Sigmoid colon (tissue), 7 donors: ENCODE results near the gene KLHL35. TPM values are rescaled to one million over a fixed set of nuclear protein-coding genes. Genes with fewer than 3 reads are reported as not detected.

Source experiments
- DNase-seq: peaks from one replicate; pipeline ENCODE4 v3.0.0-alpha.2; 2019
- H3K27ac ChIP-seq, 4 donors: fragments of 200-600 bp; sonication (generic); one replicate each; pipeline ENCODE4 v1.5.1; 2016 to 2019; ENCODE audit warnings: mild to moderate bottlenecking in 1 of 4
- H3K27me3 ChIP-seq, 3 donors: fragments of 200-600 bp; sonication (generic); one replicate each; pipeline ENCODE4 v1.5.1; 2019; ENCODE audit warnings: mild to moderate bottlenecking in 1 of 3
- H3K36me3 ChIP-seq, 4 donors: fragments of 200-600 bp; sonication (generic); one replicate each; pipeline ENCODE4 v1.5.1; 2016 to 2019
- H3K4me1 ChIP-seq, 4 donors: fragments of 200-600 bp; sonication (generic); one replicate each; pipeline ENCODE4 v1.5.1; 2017 to 2019
- H3K4me3 ChIP-seq, 4 donors: fragments of 200-600 bp; sonication (generic); one replicate each; pipeline ENCODE4 v1.5.1; 2017 to 2019; ENCODE audit warnings: mild to moderate bottlenecking in 2 of 4, moderate library complexity in 1 of 4
- H3K9me3 ChIP-seq, 4 donors: fragments of 200-600 bp in 3 of 4; sonication (generic) in 3 of 4; one replicate each; pipeline versions ENCODE4 v1.5.1 to v1.6.1; 2013 to 2019
- EP300 ChIP-seq, 4 donors: sonication (generic); formaldehyde crosslinking; IDR thresholded peaks; one replicate each; pipeline ENCODE4 v1.6.1; 2017; ENCODE audit warnings: antibody characterized with exemption in 4 of 4
- POLR2A ChIP-seq, 2 donors: fragments of 450-650 bp; IDR thresholded peaks; one replicate each; pipeline ENCODE4 v1.6.1; 2016; ENCODE audit warnings: antibody characterized with exemption in 2 of 2, mild to moderate bottlenecking in 2 of 2, moderate library complexity in 2 of 2
- POLR2AphosphoS5 ChIP-seq, 4 donors: sonication (generic); formaldehyde crosslinking; IDR thresholded peaks; one replicate each; pipeline ENCODE4 v1.6.1; 2017; ENCODE audit warnings: antibody characterized with exemption in 4 of 4
- WGBS, 2 donors: extraction: QIAGEN DNeasy Blood & Tissue Kit; methylation state at CpG; one replicate each; pipeline ENCODE4 v1.1.7; 2013; 5-methylcytosine and 5-hydroxymethylcytosine counted together
- intact Hi-C: fragments of 100-400 bp; cut with DNase I; formaldehyde crosslinking; loops from one replicate; pipeline ENCODE4 v1.15.1; 2023
- polyA plus RNA-seq, 3 donors: library from polyadenylated mRNA; stranded (reverse); fragments of 200-250 nt; gene quantifications; one replicate each; pipeline ENCODE4 v1.2.3, GENCODE V29; 2013
- total RNA-seq, 4 donors: library from RNA; depleted of rRNA; stranded (reverse); fragments of >200 nt; gene quantifications; one replicate each; pipeline ENCODE4 v1.1.0, GENCODE V29; 2016
- TF ChIP-seq, protein P1 (sequence below), 4 experiments: fragments of 450-650 bp in 3 of 4; fragments of 200-600 bp in 1 of 4; IDR thresholded peaks; one replicate each; pipeline ENCODE4 v1.5.1; 2016 to 2019; ENCODE audit warnings: antibody characterized with exemption in 4 of 4, mild to moderate bottlenecking in 3 of 4, moderate library complexity in 2 of 4
- donor health status: healthy with polysubstance abuse.
- donor health status: Bipolar disorder and iron deficiency.
- donor health status: healthy.

The KLHL35 gene
- total and polyA plus RNA-seq, 7 donors = 0.41 to 1.1 (median 0.81) TPM; not detected in 4

DNA sequence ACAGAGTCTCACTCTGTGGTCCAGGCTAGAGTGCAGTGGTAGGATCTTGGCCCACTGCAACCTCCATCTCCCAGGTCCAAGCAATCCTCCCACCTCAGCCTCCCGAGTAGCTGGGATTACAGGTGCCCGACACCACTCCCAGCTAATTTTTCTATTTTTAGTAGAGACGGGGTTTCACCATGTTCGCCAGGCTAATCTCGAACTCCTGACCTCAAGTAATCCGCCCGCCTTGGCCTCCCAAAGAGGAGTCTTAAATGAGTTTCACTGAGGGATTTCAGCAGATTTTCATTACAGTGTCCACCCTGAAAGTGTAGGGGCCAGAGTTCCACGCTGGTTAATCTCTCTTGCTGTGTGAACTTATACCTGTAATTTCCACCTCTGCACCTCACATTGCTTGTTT, 34.1 kb downstream of the KLHL35 start:
- Histone ChIP-seq H3K27me3 (no peaks in the 10 kb centered on the region), H3K4me3 (no peak overlapping the region), H3K4me1 (peaks cover 0 to 31% (median 23%) of the 10 kb centered on the region in 4 donors), H3K36me3 (peaks cover 0 to 32% (median 22%) of the 10 kb centered on the region in 4 donors), H3K27ac (peak overlapping the region; percentile 86 to 91 (median 90)), H3K9me3 (no peaks in the 10 kb centered on the region)
- intact Hi-C loops = no loop called here
- 69 to 84% methylated on average over 8 of the region's 8 CpGs for WGBS, 2 donors
- TF ChIP-seq POLR2A (IDR thresholded peaks at IDR 0.05) (no peak), POLR2AphosphoS5 (IDR thresholded peaks at IDR 0.05) (no peak), EP300 (IDR thresholded peaks at IDR 0.05) (no peak)
- TF ChIP-seq, protein P1, sequence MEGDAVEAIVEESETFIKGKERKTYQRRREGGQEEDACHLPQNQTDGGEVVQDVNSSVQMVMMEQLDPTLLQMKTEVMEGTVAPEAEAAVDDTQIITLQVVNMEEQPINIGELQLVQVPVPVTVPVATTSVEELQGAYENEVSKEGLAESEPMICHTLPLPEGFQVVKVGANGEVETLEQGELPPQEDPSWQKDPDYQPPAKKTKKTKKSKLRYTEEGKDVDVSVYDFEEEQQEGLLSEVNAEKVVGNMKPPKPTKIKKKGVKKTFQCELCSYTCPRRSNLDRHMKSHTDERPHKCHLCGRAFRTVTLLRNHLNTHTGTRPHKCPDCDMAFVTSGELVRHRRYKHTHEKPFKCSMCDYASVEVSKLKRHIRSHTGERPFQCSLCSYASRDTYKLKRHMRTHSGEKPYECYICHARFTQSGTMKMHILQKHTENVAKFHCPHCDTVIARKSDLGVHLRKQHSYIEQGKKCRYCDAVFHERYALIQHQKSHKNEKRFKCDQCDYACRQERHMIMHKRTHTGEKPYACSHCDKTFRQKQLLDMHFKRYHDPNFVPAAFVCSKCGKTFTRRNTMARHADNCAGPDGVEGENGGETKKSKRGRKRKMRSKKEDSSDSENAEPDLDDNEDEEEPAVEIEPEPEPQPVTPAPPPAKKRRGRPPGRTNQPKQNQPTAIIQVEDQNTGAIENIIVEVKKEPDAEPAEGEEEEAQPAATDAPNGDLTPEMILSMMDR (IDR thresholded peaks at IDR 0.05) = no peak
- no peak for DNase-seq

DNA sequence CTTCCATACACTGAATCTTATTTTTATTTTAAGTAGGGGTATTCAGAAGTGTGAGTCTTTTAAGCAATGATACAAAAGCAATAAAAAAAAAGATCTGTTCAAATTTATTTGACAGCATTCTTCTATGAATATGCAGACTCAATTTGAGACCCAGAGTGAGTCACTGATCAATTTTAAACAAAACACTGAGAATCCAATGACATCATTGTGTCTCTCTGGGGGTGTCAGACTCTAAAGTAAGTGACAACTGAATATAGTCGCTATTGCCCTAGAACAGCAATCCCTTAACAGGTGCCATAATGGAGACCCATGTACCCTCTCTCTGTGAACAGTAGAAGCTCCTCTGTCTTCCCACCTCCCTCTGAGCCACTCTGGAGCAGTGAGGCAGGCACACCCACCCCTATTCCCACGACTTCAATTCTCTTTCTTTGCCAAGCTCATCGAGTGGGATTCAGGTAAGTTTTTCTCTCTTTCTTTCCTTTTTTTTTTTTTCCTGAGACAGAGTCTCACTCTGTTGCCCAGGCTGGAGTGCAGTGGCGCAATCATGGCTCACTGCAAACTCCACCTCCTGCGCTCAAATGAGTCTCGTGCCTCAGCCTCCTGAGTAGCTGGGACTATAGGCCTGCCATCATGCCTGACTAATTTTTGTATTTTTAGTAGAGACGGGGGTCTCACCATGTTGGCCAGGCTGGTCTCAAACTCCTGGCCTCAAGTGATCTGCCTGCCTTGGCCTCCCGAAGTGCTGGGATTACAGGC, 38.7 kb downstream of the KLHL35 start:
- Histone ChIP-seq H3K9me3 (no peaks in the 10 kb centered on the region), H3K27me3 (no peaks in the 10 kb centered on the region), H3K4me1 (no peaks in the 10 kb centered on the region), H3K4me3 (no peak overlapping the region), H3K27ac (no peak overlapping the region), H3K36me3 (no peaks in the 10 kb centered on the region)
- TF ChIP-seq POLR2AphosphoS5 (IDR thresholded peaks at IDR 0.05) = no peak
- TF ChIP-seq POLR2A (IDR thresholded peaks at IDR 0.05) = no peak
- TF ChIP-seq, protein P1 (IDR thresholded peaks at IDR 0.05) = no peak
- TF ChIP-seq EP300 (IDR thresholded peaks at IDR 0.05) = no peak
- no peak for DNase-seq
- intact Hi-C loops = no loop called here
- 86 to 89% methylated on average over 8 of the region's 8 CpGs for WGBS, 2 donors

DNA sequence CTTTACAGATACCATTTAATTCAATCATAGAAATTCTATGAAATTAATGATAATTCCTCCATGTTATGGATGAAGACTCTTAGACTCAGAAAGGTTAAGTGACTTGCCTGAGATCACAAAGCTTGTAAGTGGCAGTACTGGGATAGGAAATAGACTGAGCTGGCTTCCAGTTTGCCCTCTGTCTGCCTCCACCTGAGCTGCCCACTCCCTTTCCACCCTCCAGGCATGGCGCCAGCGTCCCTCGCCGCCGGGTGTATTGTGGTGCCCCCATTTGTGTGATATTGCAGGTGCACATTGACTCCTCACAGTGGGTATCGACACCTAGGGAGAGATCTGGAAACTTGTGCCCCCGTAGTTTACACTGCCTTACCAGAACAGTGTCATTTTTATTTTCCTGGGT, 43.1 kb downstream of the KLHL35 start:
- intact Hi-C loops = loop anchor here (2.0 kb wide), 2 partner anchors 55 to 143 kb away; no protein-coding TSS in a partner anchor
- Histone ChIP-seq H3K27me3 (no peaks in the 10 kb centered on the region), H3K4me1 (peaks cover 0 to 9% (median 2%) of the 10 kb centered on the region in 4 donors), H3K36me3 (no peaks in the 10 kb centered on the region), H3K9me3 (no peaks in the 10 kb centered on the region), H3K4me3 (no peak overlapping the region), H3K27ac (no peak overlapping the region)
- DNase-seq = no peak
- TF ChIP-seq EP300 (IDR thresholded peaks at IDR 0.05) = no peak
- TF ChIP-seq POLR2A (IDR thresholded peaks at IDR 0.05) = no peak
- no peak for TF ChIP-seq POLR2AphosphoS5 (IDR thresholded peaks at IDR 0.05)
- TF ChIP-seq, protein P1 (IDR thresholded peaks at IDR 0.05) = no peak
- WGBS, 2 donors = 86 to 88% methylated on average over 7 of the region's 7 CpGs

DNA sequence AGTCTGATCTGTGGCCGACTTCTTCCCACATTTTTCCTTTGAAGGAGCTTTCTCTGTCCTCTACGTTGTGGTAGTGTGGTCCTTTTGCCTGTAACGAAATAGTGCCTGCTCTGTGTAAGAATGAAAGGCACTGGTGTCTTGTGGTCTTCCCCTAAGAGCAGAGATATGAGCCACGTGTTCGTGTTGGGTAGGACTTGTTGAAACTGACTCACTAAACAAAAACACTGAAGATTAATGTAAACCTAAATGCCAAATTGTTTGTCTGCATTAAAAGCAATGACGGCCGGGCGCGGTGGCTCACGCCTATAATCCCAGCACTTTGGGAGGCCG, 43.8 kb downstream of the KLHL35 start:
- no peaks in the 10 kb centered on the region for H3K36me3 ChIP-seq
- H3K4me3 ChIP-seq = no peak overlapping the region
- H3K4me1 ChIP-seq = peaks cover 0 to 9% (median 3%) of the 10 kb centered on the region in 4 donors
- TF ChIP-seq POLR2AphosphoS5 (IDR thresholded peaks at IDR 0.05) (no peak), POLR2A (IDR thresholded peaks at IDR 0.05) (no peak), EP300 (IDR thresholded peaks at IDR 0.05) (no peak)
- TF ChIP-seq, protein P1 (IDR thresholded peaks at IDR 0.05) = no peak
- peak; percentile 26 for DNase-seq
- no peak overlapping the region for H3K27ac ChIP-seq
- WGBS, 2 donors = 64 to 73% methylated on average over 11 of the region's 11 CpGs
- no peaks in the 10 kb centered on the region for H3K9me3 ChIP-seq
- intact Hi-C loops = loop anchor here (2.0 kb wide), 1 partner anchor 144 kb away; no protein-coding TSS in a partner anchor
- H3K27me3 ChIP-seq = no peaks in the 10 kb centered on the region
